RKO (cell line): ENCODE data around the gene NANOS3.
A peak's percentile ranks its signal among the peaks of the same experiment; 100 is the strongest.

Experiments
- DNase-seq: peaks from one replicate; pipeline ENCODE4 v3.0.0-alpha.2; 2016; ENCODE audit warnings: low spot score

NANOS3 gene

DNA sequence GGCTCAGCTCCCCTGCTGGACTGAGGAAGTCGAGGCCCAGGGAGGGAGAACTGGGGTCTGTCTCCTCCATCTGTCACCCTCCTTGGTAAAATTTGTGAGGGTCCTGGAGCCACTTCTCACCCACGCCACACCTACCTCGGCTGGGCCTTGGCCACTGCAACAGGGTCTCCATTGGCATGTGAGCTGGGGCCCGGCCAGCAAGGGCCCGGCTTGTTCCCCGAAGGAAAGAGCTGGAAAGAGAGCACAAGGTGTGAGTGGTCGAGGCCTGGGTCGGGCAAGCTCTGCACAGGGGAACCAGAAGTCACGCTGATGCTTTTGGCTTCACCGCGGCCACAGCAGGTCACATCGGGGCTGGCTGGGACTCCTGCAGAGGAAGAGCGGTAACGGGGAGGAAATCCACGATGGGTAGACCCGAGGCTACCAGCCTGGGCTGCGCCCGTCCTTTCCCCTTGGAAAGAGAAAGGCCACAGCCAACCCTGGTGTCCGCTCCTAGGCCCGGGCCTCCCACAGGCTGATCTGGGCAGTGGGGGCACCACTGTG lies 9.0 kb downstream of the NANOS3 start:
- no peak for DNase-seq

DNA sequence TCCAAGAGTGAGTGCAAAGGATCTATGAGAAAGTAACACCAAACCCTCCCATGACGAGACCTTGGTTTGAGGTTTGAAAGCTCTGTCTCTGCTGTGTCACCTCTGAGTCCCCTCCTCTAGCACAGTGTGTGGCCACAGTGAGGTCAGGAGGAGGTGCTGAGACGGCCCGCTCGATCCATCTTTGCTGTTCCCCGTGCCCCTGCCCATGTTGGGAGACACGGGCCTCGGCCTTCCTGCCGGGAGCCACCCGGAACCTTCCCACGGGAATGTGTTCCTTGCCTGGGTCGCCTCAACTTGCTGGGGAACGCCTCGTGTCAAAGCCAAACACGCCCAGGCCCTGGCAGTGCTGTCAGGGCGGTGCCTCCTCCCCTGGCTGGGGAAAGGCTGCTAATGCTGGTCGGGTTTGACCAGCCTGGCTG lies 10.1 kb downstream of the NANOS3 start:
- DNase-seq = no peak

DNA sequence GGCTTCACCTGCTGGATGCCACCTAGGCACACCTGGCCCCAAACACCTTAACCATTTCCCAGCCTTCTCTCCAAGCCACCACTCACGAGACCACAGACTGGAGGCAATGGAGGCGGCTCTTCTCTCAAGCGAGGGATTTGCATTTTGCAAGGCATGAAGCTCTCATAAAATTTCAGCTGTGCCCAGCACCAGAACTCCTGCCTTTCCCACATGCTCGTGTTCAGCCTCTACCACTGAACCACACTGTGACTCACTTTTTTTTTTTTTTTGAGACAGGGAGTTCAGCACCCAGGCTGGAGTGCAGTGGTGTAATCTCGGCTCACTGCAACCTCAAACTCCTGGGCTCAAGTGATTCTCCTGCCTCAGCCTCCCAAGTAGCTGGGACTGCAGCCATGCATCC lies 10.6 kb downstream of the NANOS3 start:
- no peak for DNase-seq

DNA sequence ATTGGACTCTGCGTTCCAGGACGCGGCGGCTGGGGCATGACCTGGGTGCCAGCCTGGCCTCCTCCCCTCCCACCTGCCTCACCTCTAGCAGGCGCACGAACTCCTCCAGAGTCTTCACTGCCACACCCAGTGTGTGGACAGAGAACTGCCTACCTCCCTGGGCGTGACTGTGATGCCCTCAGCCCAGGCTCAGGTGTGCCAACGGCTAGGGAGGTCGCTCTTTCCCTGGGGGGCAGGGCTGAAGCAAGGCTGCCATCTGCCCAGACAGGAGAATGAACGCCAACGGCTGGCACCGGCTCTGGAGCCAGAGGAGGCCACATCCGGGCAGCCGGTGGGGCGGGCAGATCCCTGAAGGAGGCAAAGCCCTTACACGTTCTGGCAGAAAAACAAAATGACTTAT lies 11.3 kb downstream of the NANOS3 start:
- no peak for DNase-seq

- DNase-seq = no peak
Observed at GRCh38 chr19:13890136-13890535, 13.2 kb downstream of the NANOS3 start.

DNA sequence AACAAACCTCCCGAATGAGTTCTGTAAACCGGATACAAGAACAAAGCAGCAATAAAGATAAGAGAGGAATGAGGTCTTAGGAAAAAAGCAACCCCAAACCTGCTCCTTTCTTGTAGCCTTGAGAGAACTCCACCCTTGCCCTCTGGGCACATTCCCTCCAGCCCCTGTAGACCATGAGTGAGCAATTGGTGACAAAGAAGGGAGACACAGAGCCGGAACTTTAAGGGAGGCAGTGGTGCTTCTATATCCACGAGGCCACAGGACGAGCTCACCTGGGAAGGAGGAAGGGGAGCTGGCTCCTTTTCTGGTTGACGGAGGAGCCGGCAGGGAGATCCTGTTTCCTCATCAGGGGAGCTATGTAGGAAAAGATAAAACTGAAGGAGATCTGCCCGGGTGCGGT lies 15.9 kb downstream of the NANOS3 start:
- DNase-seq = no peak

DNA sequence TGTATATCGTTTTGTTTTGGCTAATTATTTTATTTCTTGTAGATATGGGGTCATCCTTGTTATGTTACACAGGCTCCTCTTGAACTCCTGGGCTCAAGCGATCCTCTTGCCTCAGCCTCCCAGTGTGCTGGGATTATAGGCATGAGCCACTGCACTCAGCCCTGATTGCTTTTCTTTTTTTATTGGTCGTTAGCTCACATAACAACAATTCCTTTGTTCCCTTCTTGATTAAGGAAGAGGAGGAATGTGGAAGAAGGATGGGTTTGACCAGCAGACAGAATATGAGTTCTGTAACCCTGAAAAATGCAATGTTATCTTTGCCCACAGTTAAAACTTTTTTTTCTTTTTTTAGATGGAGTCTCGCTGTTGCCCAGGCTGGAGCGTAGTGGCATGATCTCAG lies 17.6 kb downstream of the NANOS3 start:
- no peak for DNase-seq

DNA sequence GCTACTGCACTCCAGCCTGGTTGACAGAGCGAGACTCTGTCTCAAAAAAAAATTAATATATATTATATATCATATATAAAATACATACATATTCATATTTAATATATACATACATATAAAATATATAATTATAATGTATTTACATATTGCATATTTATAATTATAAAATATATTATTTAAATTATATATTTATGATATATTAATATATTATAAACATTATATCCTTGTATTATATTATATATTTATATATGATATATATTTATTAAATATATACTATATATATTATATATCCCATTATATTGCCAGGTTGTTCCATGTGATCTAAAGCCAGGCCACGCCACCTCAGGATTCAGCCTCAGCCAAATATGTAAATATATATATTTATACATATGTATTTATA lies 19.3 kb downstream of the NANOS3 start:
- no peak for DNase-seq

- DNase-seq = no peak
Observed at GRCh38 chr19:13899393-13899792, 22.5 kb downstream of the NANOS3 start.

- no peak for DNase-seq
Observed at GRCh38 chr19:13899912-13900584, 23.1 kb downstream of the NANOS3 start.

- peak; percentile 56 for DNase-seq
Observed at GRCh38 chr19:13902993-13903555, 26.1 kb downstream of the NANOS3 start.

- peak; percentile 93 for DNase-seq
Observed at GRCh38 chr19:13905634-13906520, 28.9 kb downstream of the NANOS3 start, which contains the start of the genes BRME1 and CC2D1A. Gene BRME1 (minus strand): TSS chr19:13906117. CDS start chr19:13904892, 1,225 bp downstream. Gene CC2D1A (plus strand): TSS chr19:13906201. CDS start chr19:13906442, 241 bp downstream.

GRCh38 chr19:13906521-13906904 lies 29.6 kb downstream of the NANOS3 start:
- peak; percentile 53 for DNase-seq

DNA sequence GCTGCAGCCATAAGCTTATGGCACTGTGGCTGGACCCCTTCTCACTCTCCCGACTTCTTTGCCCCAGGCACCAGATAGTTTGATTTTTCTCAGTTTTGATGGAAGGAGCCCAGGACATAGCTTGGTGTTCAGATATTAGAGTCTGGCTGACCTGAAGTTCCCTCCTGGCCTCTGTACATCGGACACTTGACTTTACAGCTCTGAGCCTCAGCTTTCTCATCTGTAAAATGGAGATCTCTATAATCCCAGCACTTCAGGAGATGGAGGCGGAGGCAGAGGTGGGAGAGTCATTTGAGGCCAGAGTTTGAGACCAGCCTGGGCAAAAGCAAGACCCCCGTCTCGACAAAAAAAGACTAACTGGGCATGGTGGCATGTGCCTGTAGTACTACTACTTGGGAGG lies 30.0 kb downstream of the NANOS3 start:
- DNase-seq = no peak

- no peak for DNase-seq
Observed at GRCh38 chr19:13908674-13909073, 31.7 kb downstream of the NANOS3 start.

GRCh38 chr19:13909430-13909829 lies 32.5 kb downstream of the NANOS3 start:
- DNase-seq = no peak

- DNase-seq = no peak
Observed at GRCh38 chr19:13913352-13913751, 36.4 kb downstream of the NANOS3 start.

DNA sequence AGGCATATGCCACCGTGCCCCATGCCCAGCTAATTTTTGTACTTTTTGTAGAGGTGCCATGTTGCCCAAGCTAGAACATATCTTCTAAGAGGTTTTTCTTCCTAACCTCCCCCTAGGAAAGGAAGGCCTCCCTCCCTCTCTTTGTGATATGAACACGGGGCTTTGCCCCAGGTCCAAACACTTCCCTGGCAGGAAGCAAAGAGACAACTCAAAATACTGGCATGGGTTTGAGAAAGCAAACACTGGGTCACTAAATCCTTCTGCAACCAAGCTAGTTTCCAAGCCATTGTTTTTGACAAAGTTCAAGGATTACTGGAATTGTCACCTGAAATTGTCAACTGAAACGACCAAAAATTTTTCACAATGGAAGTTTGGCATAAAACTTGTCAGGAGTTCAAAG lies 37.8 kb downstream of the NANOS3 start:
- DNase-seq = no peak

GRCh38 chr19:13917888-13918406 lies 41.0 kb downstream of the NANOS3 start:
- DNase-seq = no peak

GRCh38 chr19:13918726-13919411 lies 41.9 kb downstream of the NANOS3 start:
- DNase-seq = no peak

GRCh38 chr19:13920524-13920923 lies 43.6 kb downstream of the NANOS3 start:
- DNase-seq = no peak
